ENCODE measurements around the gene DNAJC18.

DNA sequence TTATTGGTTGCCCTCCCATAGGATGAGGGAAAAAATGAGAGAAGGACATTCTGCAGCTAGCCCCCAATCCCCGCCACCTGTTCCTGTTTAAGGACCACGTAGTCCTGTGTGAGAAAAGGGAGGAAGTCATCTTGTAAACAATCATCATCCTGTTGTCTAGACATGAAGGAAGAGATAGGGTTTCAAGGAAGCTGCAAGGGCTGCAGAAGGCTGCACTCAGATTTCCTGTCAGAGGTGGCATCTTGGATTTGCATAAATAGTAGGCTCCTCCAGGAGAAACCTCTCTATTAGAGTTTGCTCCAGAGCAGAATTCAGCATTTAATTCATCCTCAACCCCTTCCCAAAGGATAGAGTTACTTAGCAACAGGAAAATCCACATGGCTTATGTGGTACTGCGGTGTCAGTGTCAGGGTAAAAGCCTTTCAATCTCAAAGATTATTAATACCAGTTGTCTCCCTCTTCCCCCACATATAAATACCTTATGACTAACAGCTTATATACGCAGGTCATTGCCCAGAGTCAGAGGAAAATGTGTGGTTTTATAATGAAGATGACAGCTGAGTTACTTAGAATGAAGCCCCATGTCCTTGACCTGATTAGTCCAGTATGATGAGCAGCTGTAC, 4.6 kb upstream of the DNAJC18 start:
- TF ChIP-seq GTF2F1 (IDR thresholded peaks at IDR 0.05; ENCODE audit: borderline replicate concordance, low read depth, low read length) (no peak), CTCF (IDR thresholded peaks at IDR 0.05; ENCODE audit: control extremely low read depth in 1 of 3, insufficient read depth in 1 of 3, low read depth in 1 of 3, low read length in 3 of 3) (no peak), POLR2A (IDR thresholded peaks at IDR 0.05; ENCODE audit: control extremely low read depth in 1 of 2, low read depth in 2 of 2, low read length in 2 of 2) (no peak), MAFK (IDR thresholded peaks at IDR 0.05; ENCODE audit: low read depth, low read length) (no peak), YY1 (IDR thresholded peaks at IDR 0.05; ENCODE audit: low read depth, low read length) (no peak), EGR1 (IDR thresholded peaks at IDR 0.05; ENCODE audit: borderline replicate concordance, low read depth, low read length) (no peak), SRF (IDR thresholded peaks at IDR 0.05; ENCODE audit: low read depth, low read length) (no peak)
